K562 (cell line): ENCODE results near the gene MIDN. TPM values are rescaled to one million over a fixed set of nuclear protein-coding genes. Genes with fewer than 3 reads are reported as not detected.

Source experiments
- COPS2 ChIP-seq: fragments of 450-650 bp; conservative IDR thresholded peaks from 2 replicates; pipeline ENCODE4 v1.6.1; 2016; ENCODE audit warnings: mild to moderate bottlenecking, moderate library complexity
- CREBBP ChIP-seq: IDR thresholded peaks from one replicate; pipeline ENCODE4 v1.6.1; 2012; ENCODE audit warnings: low read depth, mild to moderate bottlenecking, control low read depth, inconsistent platforms, low read length
- FOSL1 ChIP-seq: fragments of 200-800 bp; sonication (Bioruptor generic); conservative IDR thresholded peaks from 2 replicates; pipeline ENCODE4 v1.6.1; 2016; ENCODE audit warnings: missing genetic modification characterization, missing compliant biosample characterization
- HNRNPL ChIP-seq: fragments of 200-400 bp; formaldehyde crosslinking; IDR thresholded peaks from 2 replicates; pipeline ENCODE4 v1.6.1; 2017; ENCODE audit warnings: low read depth, mild to moderate bottlenecking, low read length
- LARP7 ChIP-seq: fragments of 450-650 bp; IDR thresholded peaks from 2 replicates; pipeline ENCODE4 v1.6.1; 2016
- MLX ChIP-seq, 2 experiments: fragments of 450-650 bp in 1 of 2; sonication (generic) in 1 of 2; formaldehyde crosslinking; conservative IDR thresholded peaks; 2 replicates each; pipeline versions ENCODE4 v1.4.0 to v1.8.1; 2020 to 2022; ENCODE audit warnings: mild to moderate bottlenecking in 1 of 2, missing genetic modification reagents in 1 of 2
- NELFE ChIP-seq: IDR thresholded peaks from 2 replicates; pipeline ENCODE4 v1.6.1; 2011; ENCODE audit warnings: mild to moderate bottlenecking; ENCODE audit not compliant: insufficient read depth, insufficient read length
- NFATC3 ChIP-seq: fragments of 450-650 bp; IDR thresholded peaks from 2 replicates; pipeline ENCODE4 v1.6.1; 2017; ENCODE audit warnings: mild to moderate bottlenecking
- NRF1 ChIP-seq, 2 experiments: fragments of 450-650 bp; IDR thresholded peaks in 1 of 2; conservative IDR thresholded peaks in 1 of 2; 2 replicates each; pipeline ENCODE4 v1.6.1; 2014; ENCODE audit warnings: mild to moderate bottlenecking in 2 of 2
- SAP30 ChIP-seq: fragments of 200-600 bp; sonication (generic); IDR thresholded peaks from 2 replicates; pipeline ENCODE4 v1.6.1; 2012; ENCODE audit warnings: borderline replicate concordance, low read depth, mild to moderate bottlenecking, moderate library complexity, low read length, control low read depth, inconsistent platforms; ENCODE audit not compliant: insufficient read depth, poor library complexity, severe bottlenecking
- SMAD3 ChIP-seq: fragments of 450-650 bp; formaldehyde crosslinking; conservative IDR thresholded peaks from 2 replicates; pipeline ENCODE4 v1.4.0; 2020; ENCODE audit warnings: mild to moderate bottlenecking
- ZNF140 ChIP-seq: fragments of 250-450 bp; sonication (Bioruptor Pico); IDR thresholded peaks from 2 replicates; pipeline ENCODE4 v1.8.0; 2021; ENCODE audit warnings: moderate library complexity, mild to moderate bottlenecking, inconsistent platforms
- ZNF174 ChIP-seq: fragments of 250-450 bp; sonication (Bioruptor Pico); IDR thresholded peaks from 2 replicates; pipeline ENCODE4 v1.4.0; 2020; ENCODE audit warnings: mild to moderate bottlenecking
- ZNF324 ChIP-seq: fragments of 250-450 bp; sonication (Bioruptor Pico); IDR thresholded peaks from 2 replicates; pipeline ENCODE4 v1.4.0; 2020; ENCODE audit warnings: mild to moderate bottlenecking
- ZNF57 ChIP-seq: fragments of 450-650 bp; formaldehyde crosslinking; IDR thresholded peaks from 2 replicates; pipeline ENCODE4 v1.4.0; 2020; ENCODE audit warnings: mild to moderate bottlenecking, moderate library complexity
- polyA plus RNA-seq, 8 experiments: library from polyadenylated mRNA; depleted of rRNA in 4 of 8; stranded (reverse) in 5 of 8; unstranded in 3 of 8; fragments of >200 nt; fragmentation: Nextera tagmentation in 2 of 8; fragmentation: Illumina TruSeq in 1 of 8; extraction: Ambion mirVana in 2 of 8; extraction: Trizol in 1 of 8; gene quantifications; 2 replicates each; pipeline versions ENCODE4 v1.2.1 to v1.2.3, GENCODE V29; 2011 to 2014; ENCODE audit warnings: inconsistent platforms in 1 of 8, missing spikeins in 1 of 8
- total RNA-seq, 7 experiments: library from RNA; depleted of rRNA in 6 of 7; stranded (reverse); fragments of >200 nt in 6 of 7; fragmentation: Illumina TruSeq in 2 of 7; extraction: Trizol in 2 of 7; gene quantifications; 2 replicates each; pipeline versions ENCODE4 v1.2.1 to v1.2.3, GENCODE V29; 2011 to 2021; ENCODE audit warnings: low replicate concordance in 1 of 7
- TF ChIP-seq, protein P1 (sequence below), 2 experiments: fragments of 250-450 bp in 1 of 2; fragments of 450-650 bp in 1 of 2; sonication (Bioruptor Pico) in 1 of 2; IDR thresholded peaks; 2 replicates each; pipeline versions ENCODE4 v1.6.1 to v1.8.0; 2016 to 2021; ENCODE audit warnings: mild to moderate bottlenecking in 2 of 2, moderate library complexity in 2 of 2, missing compliant biosample characterization in 1 of 2, missing genetic modification characterization in 1 of 2
- TF ChIP-seq, protein P2 (sequence below): fragments of 450-650 bp; IDR thresholded peaks from 2 replicates; pipeline ENCODE4 v1.6.1; 2016; ENCODE audit warnings: low read depth
- TF ChIP-seq, protein P3 (sequence below), 2 experiments: fragments of 450-650 bp; conservative IDR thresholded peaks; 2 replicates each; pipeline ENCODE4 v1.6.1; 2017; ENCODE audit warnings: mild to moderate bottlenecking in 2 of 2, moderate library complexity in 2 of 2

The MIDN gene
- total and polyA plus RNA-seq, 9 of the 15 experiments (the other 6 are each of a cell fraction or from before 2014, with no cell fraction given): 0.17 to 120 (median 10.1) TPM

DNA sequence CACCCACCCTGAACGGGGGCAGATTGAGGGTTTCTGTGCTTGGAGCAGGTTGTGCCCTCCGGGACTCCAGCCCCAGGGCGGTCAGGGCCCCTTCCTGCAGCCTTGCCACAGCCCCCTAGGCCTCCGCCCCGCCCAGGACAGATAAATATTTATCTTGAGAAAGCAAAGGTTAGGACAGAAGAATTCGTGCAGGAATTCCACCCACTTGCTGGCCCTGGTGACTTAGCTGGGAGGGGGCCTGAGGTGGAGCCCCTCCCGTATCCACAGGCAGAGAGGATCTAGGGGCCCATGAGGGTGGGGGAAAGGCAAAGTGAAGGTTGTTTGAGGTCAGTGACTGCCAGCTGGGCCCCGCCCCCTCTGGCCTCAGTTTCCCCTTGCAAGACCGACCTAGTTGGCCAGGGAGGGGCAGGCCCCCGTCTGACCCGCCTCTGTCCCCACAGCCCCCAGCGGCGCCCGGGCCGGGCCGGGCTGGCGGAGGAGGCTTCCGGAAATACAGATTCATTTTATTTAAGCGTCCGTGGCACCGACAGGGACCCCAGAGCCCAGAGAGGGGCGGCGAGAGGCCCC lies 5.2 kb downstream of the MIDN start (continued):
- TF ChIP-seq, protein P1, sequence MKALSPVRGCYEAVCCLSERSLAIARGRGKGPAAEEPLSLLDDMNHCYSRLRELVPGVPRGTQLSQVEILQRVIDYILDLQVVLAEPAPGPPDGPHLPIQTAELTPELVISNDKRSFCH (CRISPR knock-in tag; IDR thresholded peaks at IDR 0.05): no peak
- TF ChIP-seq, protein P1 (tag; IDR thresholded peaks at IDR 0.05): no peak
- TF ChIP-seq, protein P2, sequence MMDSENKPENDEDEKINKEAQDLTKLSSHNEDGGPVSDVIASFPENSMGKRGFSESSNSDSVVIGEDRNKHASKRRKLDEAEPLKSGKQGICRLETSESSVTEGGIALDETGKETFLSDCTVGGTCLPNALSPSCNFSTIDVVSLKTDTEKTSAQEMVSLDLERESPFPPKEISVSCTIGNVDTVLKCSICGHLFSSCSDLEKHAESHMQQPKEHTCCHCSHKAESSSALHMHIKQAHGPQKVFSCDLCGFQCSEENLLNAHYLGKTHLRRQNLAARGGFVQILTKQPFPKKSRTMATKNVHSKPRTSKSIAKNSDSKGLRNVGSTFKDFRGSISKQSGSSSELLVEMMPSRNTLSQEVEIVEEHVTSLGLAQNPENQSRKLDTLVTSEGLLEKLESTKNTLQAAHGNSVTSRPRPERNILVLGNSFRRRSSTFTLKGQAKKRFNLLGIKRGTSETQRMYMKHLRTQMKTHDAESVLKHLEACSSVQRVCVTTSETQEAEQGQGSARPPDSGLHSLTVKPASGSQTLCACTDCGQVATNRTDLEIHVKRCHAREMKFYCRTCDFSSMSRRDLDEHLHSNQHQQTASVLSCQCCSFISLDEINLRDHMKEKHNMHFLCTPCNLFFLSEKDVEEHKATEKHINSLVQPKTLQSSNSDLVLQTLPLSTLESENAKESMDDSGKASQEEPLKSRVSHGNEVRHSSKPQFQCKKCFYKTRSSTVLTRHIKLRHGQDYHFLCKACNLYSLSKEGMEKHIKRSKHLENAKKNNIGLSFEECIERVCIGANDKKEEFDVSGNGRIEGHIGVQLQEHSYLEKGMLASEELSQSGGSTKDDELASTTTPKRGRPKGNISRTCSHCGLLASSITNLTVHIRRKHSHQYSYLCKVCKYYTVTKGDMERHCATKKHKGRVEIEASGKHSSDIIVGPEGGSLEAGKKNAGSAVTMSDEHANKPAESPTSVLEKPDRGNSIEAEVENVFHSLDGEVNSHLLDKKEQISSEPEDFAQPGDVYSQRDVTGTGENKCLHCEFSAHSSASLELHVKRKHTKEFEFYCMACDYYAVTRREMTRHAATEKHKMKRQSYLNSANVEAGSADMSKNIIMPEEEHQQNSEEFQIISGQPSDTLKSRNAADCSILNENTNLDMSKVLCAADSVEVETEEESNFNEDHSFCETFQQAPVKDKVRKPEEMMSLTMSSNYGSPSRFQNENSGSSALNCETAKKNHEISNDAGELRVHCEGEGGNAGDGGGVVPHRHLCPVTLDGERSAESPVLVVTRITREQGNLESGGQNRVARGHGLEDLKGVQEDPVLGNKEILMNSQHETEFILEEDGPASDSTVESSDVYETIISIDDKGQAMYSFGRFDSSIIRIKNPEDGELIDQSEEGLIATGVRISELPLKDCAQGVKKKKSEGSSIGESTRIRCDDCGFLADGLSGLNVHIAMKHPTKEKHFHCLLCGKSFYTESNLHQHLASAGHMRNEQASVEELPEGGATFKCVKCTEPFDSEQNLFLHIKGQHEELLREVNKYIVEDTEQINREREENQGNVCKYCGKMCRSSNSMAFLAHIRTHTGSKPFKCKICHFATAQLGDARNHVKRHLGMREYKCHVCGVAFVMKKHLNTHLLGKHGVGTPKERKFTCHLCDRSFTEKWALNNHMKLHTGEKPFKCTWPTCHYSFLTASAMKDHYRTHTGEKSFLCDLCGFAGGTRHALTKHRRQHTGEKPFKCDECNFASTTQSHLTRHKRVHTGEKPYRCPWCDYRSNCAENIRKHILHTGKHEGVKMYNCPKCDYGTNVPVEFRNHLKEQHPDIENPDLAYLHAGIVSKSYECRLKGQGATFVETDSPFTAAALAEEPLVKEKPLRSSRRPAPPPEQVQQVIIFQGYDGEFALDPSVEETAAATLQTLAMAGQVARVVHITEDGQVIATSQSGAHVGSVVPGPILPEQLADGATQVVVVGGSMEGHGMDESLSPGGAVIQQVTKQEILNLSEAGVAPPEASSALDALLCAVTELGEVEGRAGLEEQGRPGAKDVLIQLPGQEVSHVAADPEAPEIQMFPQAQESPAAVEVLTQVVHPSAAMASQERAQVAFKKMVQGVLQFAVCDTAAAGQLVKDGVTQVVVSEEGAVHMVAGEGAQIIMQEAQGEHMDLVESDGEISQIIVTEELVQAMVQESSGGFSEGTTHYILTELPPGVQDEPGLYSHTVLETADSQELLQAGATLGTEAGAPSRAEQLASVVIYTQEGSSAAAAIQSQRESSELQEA: no peak
- TF ChIP-seq COPS2 (no peak), LARP7 (no peak), FOSL1 (tag) (peak; percentile 80), NELFE (no peak), SAP30 (no peak), ZNF324 (no peak), CREBBP (no peak), HNRNPL (no peak), MLX (CRISPR knock-in tag; conservative IDR thresholded peaks at IDR 0.05) (no peak), ZNF57 (CRISPR knock-in tag) (no peak), SMAD3 (no peak), ZNF174 (no peak), NRF1 (conservative IDR thresholded peaks at IDR 0.05 in 1 of 2, IDR thresholded peaks at IDR 0.05 in 1 of 2) (no peak), NFATC3 (no peak), ZNF140 (CRISPR knock-in tag) (no peak)
- TF ChIP-seq, protein P3, sequence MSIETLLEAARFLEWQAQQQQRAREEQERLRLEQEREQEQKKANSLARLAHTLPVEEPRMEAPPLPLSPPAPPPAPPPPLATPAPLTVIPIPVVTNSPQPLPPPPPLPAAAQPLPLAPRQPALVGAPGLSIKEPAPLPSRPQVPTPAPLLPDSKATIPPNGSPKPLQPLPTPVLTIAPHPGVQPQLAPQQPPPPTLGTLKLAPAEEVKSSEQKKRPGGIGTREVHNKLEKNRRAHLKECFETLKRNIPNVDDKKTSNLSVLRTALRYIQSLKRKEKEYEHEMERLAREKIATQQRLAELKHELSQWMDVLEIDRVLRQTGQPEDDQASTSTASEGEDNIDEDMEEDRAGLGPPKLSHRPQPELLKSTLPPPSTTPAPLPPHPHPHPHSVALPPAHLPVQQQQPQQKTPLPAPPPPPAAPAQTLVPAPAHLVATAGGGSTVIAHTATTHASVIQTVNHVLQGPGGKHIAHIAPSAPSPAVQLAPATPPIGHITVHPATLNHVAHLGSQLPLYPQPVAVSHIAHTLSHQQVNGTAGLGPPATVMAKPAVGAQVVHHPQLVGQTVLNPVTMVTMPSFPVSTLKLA (conservative IDR thresholded peaks at IDR 0.05): peak in 1 of 2 experiments; percentile 27; a peak in 1 of 4 replicates
